SK-N-SH treated with all-trans-retinoic acid at 6 μM for 48 hours (cell line): ENCODE data around the gene ADAD1.

Experiments used
- CREB5 ChIP-seq: fragments of 250-450 bp; sonication (Bioruptor Pico); IDR thresholded peaks from 2 replicates; pipeline ENCODE4 v1.5.1; 2020; ENCODE audit warnings: low read depth, mild to moderate bottlenecking, moderate library complexity
- ESRRG ChIP-seq: fragments of 250-450 bp; sonication (Bioruptor Pico); IDR thresholded peaks from 2 replicates; pipeline ENCODE4 v1.6.1; 2021; ENCODE audit warnings: mild to moderate bottlenecking
- OSR1 ChIP-seq: fragments of 250-450 bp; sonication (Bioruptor Pico); IDR thresholded peaks from 2 replicates; pipeline ENCODE4 v1.8.0; 2022; ENCODE audit warnings: moderate library complexity, mild to moderate bottlenecking, inconsistent platforms
- PATZ1 ChIP-seq: fragments of 250-450 bp; sonication (Bioruptor Pico); IDR thresholded peaks from 2 replicates; pipeline ENCODE4 v1.8.0; 2020; ENCODE audit warnings: mild to moderate bottlenecking, moderate library complexity, borderline replicate concordance
- RARB ChIP-seq: fragments of 250-450 bp; sonication (Bioruptor Pico); IDR thresholded peaks from 2 replicates; pipeline ENCODE4 v1.8.0; 2021; ENCODE audit warnings: mild to moderate bottlenecking, moderate library complexity

GRCh38 chr4:122384245-122384644 is 5.4 kb downstream of the ADAD1 start:
- TF ChIP-seq RARB (CRISPR knock-in tag): no peak
- TF ChIP-seq PATZ1 (CRISPR knock-in tag): no peak
- no peak for TF ChIP-seq OSR1 (CRISPR knock-in tag)
- no peak for TF ChIP-seq ESRRG (CRISPR knock-in tag)
- TF ChIP-seq CREB5 (CRISPR knock-in tag): no peak
